SKM-1 treated with dmso at 0.1 percent for 144 hours (cell line): ENCODE results near the gene CCDC186.

Source experiments
- DNase-seq: peaks from one replicate; lab custom pipeline; 2025; ENCODE audit not compliant: unreplicated experiment; lab: John Stamatoyannopoulos, UW

Gene CCDC186

GRCh38 chr10:114071178-114071577 is 102.8 kb downstream of the CCDC186 start:
- DNase-seq = no peak
